CD4-positive, alpha-beta T cell treated with Interleukin-2 at 100 ng/mL for 4 hours (primary cell): ENCODE data around the gene SYK.
"Not testable (repeated sequence)": the region's sequence is repeated elsewhere in the genome, so short reads cannot be mapped to it uniquely, and the experiment has no call there.

Experiments
- DNase-seq: peaks from one replicate; pipeline ENCODE4 v3.0.0-alpha.2; 2020; ENCODE audit warnings: low spot score

Gene SYK

DNA sequence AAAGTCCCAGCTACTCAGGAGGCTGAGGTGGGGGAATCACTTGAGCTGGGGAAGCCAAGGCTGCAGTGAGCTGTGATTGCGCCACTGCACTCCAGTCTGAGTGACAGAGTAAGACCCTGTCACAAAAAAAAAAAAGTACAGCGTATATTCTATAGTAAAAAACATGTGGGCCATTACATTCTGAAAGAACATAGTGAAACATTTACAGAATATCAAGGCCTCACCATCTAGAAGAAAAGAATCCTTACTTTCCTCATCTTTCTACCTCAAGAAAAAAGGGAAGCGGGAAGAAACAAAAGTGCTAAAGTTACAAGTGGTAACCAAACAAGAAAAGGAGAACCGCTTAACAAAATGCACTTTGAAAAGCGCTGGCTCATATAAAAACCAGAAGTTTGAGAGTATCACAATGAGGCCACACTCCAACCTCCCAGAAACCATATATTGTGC, 5.7 kb upstream of the SYK start:
- DNase-seq, result no peak

GRCh38 chr9:90799271-90799852, 2.3 kb upstream of the SYK start:
- DNase-seq, result no peak

- DNase-seq, result no peak
Measured at GRCh38 chr9:90801973-90802322, 329 bp downstream of the SYK start.

- DNase-seq, result no peak
Measured at GRCh38 chr9:90802386-90802985, 867 bp downstream of the SYK start.

- no peak for DNase-seq
Measured at GRCh38 chr9:90803860-90804593, 2.4 kb downstream of the SYK start.

- DNase-seq, result no peak
Measured at GRCh38 chr9:90805006-90805996, 3.7 kb downstream of the SYK start.

DNA sequence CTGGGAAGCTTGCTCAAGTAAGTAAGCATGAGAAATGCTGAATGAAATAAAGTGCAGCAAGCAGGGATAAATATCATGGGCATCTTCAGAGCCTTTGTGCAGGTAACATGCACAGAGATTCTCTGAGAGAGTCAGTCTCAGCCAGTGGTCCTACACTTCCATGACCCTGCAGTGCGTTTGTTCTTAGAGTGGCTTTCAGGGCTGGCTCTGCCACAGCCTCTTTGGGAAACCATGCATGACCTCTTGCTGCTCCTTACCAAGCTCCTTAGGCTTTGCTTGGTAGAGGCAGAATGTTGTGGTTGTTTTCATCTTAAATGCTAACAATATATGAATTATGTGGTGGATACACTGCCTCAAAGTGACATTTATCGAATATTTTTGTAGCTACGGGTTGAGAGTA, 5.4 kb downstream of the SYK start:
- DNase-seq, result no peak

GRCh38 chr9:90808398-90808797, 6.8 kb downstream of the SYK start:
- DNase-seq, result no peak

GRCh38 chr9:90808890-90809685, 7.5 kb downstream of the SYK start:
- DNase-seq, result no peak

DNA sequence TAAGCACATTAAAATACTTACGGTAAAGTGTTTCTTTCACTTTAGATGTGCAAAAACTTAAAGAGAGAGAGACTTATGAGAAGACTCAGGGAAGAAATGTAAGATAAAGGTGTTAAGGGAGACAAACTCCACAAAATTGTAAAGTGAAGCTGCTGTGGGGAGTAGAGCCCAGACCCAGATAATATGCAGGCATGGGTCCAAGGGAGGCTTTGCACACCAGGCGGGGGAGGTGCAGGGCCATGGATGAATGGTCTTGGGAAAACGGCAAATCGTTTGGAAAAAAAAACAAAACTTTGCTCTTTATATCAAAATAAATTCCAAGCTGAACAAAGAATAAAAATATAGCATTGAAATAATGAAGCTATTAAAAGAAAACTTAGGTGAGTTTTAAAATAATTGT, 9.1 kb downstream of the SYK start:
- no peak for DNase-seq

GRCh38 chr9:90813046-90813445, 11.4 kb downstream of the SYK start:
- DNase-seq, result no peak

- DNase-seq, result no peak
Measured at GRCh38 chr9:90813523-90813922, 11.9 kb downstream of the SYK start.

- no peak for DNase-seq
Measured at GRCh38 chr9:90814355-90814754, 12.7 kb downstream of the SYK start.

DNA sequence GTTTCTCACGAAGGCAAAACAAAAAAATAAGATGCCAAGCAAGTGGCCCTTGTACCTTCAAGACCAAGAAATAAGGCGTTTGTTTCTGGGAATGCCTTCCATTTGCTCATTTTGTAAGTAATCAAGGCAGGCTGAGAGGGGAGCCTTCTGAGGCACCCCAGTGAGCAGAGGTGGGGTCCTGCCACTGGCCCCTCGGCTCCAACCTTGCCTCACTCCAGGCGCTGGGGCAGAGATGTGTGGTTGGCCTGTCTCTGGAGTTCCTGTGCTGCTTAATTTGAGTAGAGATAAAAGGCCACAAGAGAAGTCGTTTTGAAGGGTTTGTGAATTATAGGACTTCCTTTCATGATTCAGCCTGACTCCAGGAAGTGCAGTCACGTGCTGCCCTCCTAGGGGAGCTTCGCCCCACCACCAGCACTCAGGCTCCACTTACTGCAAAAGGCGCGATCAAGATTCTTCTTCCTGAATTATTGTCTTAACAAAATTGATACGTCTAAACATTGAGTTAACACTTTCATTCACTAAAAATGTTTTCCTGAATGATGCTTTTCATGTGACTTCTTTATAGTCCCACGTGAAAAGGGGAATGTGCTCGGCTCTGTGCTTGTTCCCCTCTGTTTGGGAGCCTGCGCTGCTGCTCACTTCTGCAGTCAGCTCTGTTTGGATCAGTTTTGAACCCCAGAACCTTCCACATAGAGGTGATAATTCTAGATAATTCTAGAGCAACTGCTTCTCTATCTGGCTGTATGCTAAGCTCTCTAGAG, 13.7 kb downstream of the SYK start:
- DNase-seq, result no peak

GRCh38 chr9:90815944-90816357, 14.3 kb downstream of the SYK start:
- no peak for DNase-seq

DNA sequence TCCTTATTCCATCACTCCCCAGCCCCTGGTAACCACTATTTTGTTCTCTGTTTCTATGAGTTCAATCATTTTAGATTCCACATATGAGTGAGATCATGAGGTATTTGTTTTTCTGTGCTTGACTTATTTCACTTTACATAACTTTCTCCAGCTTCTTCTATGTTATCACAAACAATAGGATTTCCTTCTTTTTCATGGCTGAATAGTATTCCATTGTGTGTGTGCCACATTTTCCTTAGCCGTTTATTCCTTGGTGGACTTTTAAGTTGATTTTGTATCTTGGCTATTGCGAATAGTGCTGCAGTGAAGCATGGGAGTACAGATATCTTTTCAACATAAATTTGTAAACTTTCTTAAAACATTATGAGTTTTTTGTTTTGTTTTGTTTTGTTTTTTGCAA, 15.1 kb downstream of the SYK start:
- no peak for DNase-seq

DNA sequence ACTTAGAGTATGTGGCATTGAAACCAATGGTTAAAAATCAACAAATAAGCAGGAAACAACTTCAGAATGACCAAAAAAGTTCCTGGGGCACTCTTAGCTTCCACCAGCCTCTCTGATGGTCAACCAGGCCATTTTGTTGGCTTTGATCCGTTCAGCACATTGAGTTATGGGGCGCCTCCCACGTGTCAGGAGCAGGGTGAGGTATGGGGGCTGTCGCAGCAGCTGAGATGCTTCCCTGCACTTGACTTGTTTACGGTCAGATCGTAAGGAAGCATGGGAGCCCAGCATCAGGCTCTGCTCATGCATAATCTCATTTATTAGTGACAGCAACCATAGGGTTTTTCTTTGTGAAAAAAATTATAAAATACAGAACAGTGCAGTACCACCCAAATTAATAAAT, 16.7 kb downstream of the SYK start:
- DNase-seq, result no peak

GRCh38 chr9:90820406-90820805, 18.8 kb downstream of the SYK start:
- DNase-seq, result not testable (repeated sequence)

GRCh38 chr9:90821236-90821635, 19.6 kb downstream of the SYK start:
- DNase-seq, result not testable (repeated sequence)

- no peak for DNase-seq
Measured at GRCh38 chr9:90821697-90822096, 20.1 kb downstream of the SYK start.

- no peak for DNase-seq
Measured at GRCh38 chr9:90822866-90823265, 21.2 kb downstream of the SYK start.
